ENCODE data around the gene NAA10. TPM values are rescaled to one million over a fixed set of nuclear protein-coding genes. Genes with fewer than 3 reads are reported as not detected.

Gene NAA10
- polyA plus RNA-seq, 1 donor from 2014 or later = 117 TPM

DNA sequence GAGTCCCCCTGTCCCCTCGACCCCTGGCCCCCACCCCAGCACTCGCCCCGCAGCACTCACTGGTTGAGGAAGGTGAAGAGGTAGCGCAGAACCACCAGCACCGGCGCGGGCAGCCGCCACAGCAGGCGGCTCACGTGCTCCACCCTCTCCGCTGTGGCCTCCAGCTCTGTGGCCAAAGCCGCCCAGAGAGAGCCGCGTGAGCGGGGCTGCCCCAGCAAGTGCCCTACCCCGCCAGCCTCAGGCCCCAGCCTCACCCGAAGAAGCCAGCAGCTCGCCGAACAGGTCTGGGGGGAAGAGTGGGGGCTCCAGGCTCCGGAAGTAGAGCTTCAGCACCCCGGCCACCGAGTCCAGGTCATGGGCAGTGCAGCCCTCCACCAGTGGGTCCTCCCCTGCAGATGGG is 24.4 kb downstream of the NAA10 start:
- Histone ChIP-seq H3K36me3 (ENCODE audit: insufficient read depth, low read length) (no peaks in the 10 kb centered on the region), H3K4me3 (ENCODE audit: low read length) (no peak overlapping the region), H3K4me2 (ENCODE audit: low read length) (no peak overlapping the region), H3K9ac (ENCODE audit: low read length) (no peak overlapping the region), H3K27me3 (ENCODE audit: insufficient read depth, low read depth, low read length) (no peaks in the 10 kb centered on the region), H4K20me1 (ENCODE audit: insufficient read depth) (no peaks in the 10 kb centered on the region), H3F3A (ENCODE audit: insufficient read depth, low read length, poor library complexity, severe bottlenecking) (no peaks in the 10 kb centered on the region), H3K27ac (ENCODE audit: low read length) (no peak overlapping the region), H3K9me2 (ENCODE audit: insufficient read depth, low read length) (no peaks in the 10 kb centered on the region), H3K9me3 (ENCODE audit: low read length) (no peaks in the 10 kb centered on the region), H3K79me2 (replicated peaks; ENCODE audit: insufficient read depth, low read length) (no peaks in the 10 kb centered on the region), H2AFZ (ENCODE audit: low read depth, low read length) (no peak overlapping the region)
- TF ChIP-seq RAD21 (conservative IDR thresholded peaks at IDR 0.05) = no peak
- TF ChIP-seq POLR2AphosphoS5 (IDR thresholded peaks at IDR 0.05) = no peak
- TF ChIP-seq EP300 (conservative IDR thresholded peaks at IDR 0.05; ENCODE audit: poor library complexity, severe bottlenecking) = no peak

DNA sequence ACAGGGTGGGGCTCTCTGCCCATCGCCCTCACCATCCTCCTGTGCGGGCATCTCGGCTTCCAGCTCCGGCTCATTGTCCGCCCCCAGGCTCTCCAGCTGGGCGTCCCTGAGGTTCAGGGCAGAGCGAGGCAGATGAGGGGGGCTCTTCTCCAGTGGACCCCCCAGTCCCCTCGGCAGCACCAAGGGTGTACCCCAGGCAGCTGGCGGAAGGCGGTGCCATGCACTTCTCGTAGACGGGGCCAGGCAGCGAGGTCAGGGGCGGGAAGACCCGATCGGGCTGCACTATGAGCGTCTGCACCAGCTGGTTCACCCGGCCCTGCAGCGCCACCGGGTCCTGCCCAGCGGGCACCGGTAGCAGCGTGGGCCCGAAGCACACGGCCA is 24.9 kb downstream of the NAA10 start:
- H3F3A ChIP-seq (ENCODE audit: insufficient read depth, low read length, poor library complexity, severe bottlenecking) = no peaks in the 10 kb centered on the region
- no peak overlapping the region for H3K4me2 ChIP-seq (ENCODE audit: low read length)
- H3K9me3 ChIP-seq (ENCODE audit: low read length) = no peaks in the 10 kb centered on the region
- no peak overlapping the region for H3K4me3 ChIP-seq (ENCODE audit: low read length)
- no peaks in the 10 kb centered on the region for H3K79me2 ChIP-seq (replicated peaks; ENCODE audit: insufficient read depth, low read length)
- no peak overlapping the region for H2AFZ ChIP-seq (ENCODE audit: low read depth, low read length)
- no peaks in the 10 kb centered on the region for H3K9me2 ChIP-seq (ENCODE audit: insufficient read depth, low read length)
- no peaks in the 10 kb centered on the region for H3K27me3 ChIP-seq (ENCODE audit: insufficient read depth, low read depth, low read length)
- no peak overlapping the region for H3K27ac ChIP-seq (ENCODE audit: low read length)
- no peak overlapping the region for H3K9ac ChIP-seq (ENCODE audit: low read length)
- H4K20me1 ChIP-seq (ENCODE audit: insufficient read depth) = no peaks in the 10 kb centered on the region
- H3K36me3 ChIP-seq (ENCODE audit: insufficient read depth, low read length) = no peaks in the 10 kb centered on the region
- no peak for TF ChIP-seq TAF1 (IDR thresholded peaks at IDR 0.05; ENCODE audit: low read depth)
- TF ChIP-seq POLR2AphosphoS5 (IDR thresholded peaks at IDR 0.05) = no peak
- TF ChIP-seq, protein P1, sequence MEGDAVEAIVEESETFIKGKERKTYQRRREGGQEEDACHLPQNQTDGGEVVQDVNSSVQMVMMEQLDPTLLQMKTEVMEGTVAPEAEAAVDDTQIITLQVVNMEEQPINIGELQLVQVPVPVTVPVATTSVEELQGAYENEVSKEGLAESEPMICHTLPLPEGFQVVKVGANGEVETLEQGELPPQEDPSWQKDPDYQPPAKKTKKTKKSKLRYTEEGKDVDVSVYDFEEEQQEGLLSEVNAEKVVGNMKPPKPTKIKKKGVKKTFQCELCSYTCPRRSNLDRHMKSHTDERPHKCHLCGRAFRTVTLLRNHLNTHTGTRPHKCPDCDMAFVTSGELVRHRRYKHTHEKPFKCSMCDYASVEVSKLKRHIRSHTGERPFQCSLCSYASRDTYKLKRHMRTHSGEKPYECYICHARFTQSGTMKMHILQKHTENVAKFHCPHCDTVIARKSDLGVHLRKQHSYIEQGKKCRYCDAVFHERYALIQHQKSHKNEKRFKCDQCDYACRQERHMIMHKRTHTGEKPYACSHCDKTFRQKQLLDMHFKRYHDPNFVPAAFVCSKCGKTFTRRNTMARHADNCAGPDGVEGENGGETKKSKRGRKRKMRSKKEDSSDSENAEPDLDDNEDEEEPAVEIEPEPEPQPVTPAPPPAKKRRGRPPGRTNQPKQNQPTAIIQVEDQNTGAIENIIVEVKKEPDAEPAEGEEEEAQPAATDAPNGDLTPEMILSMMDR (IDR thresholded peaks at IDR 0.05; ENCODE audit: poor library complexity, severe bottlenecking) = no peak
- TF ChIP-seq, protein P2, sequence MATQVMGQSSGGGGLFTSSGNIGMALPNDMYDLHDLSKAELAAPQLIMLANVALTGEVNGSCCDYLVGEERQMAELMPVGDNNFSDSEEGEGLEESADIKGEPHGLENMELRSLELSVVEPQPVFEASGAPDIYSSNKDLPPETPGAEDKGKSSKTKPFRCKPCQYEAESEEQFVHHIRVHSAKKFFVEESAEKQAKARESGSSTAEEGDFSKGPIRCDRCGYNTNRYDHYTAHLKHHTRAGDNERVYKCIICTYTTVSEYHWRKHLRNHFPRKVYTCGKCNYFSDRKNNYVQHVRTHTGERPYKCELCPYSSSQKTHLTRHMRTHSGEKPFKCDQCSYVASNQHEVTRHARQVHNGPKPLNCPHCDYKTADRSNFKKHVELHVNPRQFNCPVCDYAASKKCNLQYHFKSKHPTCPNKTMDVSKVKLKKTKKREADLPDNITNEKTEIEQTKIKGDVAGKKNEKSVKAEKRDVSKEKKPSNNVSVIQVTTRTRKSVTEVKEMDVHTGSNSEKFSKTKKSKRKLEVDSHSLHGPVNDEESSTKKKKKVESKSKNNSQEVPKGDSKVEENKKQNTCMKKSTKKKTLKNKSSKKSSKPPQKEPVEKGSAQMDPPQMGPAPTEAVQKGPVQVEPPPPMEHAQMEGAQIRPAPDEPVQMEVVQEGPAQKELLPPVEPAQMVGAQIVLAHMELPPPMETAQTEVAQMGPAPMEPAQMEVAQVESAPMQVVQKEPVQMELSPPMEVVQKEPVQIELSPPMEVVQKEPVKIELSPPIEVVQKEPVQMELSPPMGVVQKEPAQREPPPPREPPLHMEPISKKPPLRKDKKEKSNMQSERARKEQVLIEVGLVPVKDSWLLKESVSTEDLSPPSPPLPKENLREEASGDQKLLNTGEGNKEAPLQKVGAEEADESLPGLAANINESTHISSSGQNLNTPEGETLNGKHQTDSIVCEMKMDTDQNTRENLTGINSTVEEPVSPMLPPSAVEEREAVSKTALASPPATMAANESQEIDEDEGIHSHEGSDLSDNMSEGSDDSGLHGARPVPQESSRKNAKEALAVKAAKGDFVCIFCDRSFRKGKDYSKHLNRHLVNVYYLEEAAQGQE (IDR thresholded peaks at IDR 0.05; ENCODE audit: borderline replicate concordance) = no peak
- no peak for TF ChIP-seq SMC3 (conservative IDR thresholded peaks at IDR 0.05; ENCODE audit: poor library complexity)
- no peak for TF ChIP-seq EP300 (conservative IDR thresholded peaks at IDR 0.05; ENCODE audit: poor library complexity, severe bottlenecking)
- TF ChIP-seq MXI1 (conservative IDR thresholded peaks at IDR 0.05; ENCODE audit: poor library complexity, severe bottlenecking) = no peak
- no peak for TF ChIP-seq RAD21 (conservative IDR thresholded peaks at IDR 0.05)
- TF ChIP-seq EZH2 (IDR thresholded peaks at IDR 0.05; ENCODE audit: borderline replicate concordance, insufficient read depth, low read length, poor library complexity, severe bottlenecking) = no peak
